HepG2 (cell line): ENCODE data around the gene ZBTB43. TPM values are rescaled to one million over a fixed set of nuclear protein-coding genes. Genes with fewer than 3 reads are reported as not detected.

Source experiments
- BRCA1 ChIP-seq: sonication (generic); formaldehyde crosslinking; IDR thresholded peaks from 2 replicates; pipeline ENCODE4 v1.4.0; 2020; ENCODE audit warnings: missing genetic modification reagents
- CCDC6 ChIP-seq: sonication (generic); formaldehyde crosslinking; IDR thresholded peaks from 2 replicates; pipeline ENCODE4 v1.8.1; 2022; ENCODE audit warnings: mild to moderate bottlenecking, missing genetic modification reagents, moderate library complexity
- E2F1 ChIP-seq: sonication (generic); formaldehyde crosslinking; IDR thresholded peaks from 2 replicates; pipeline ENCODE4 v1.5.0; 2020; ENCODE audit warnings: missing genetic modification reagents
- GABPA ChIP-seq, 2 experiments: IDR thresholded peaks; 2 replicates each; pipeline ENCODE4 v1.6.1; 2011 to 2016; ENCODE audit warnings: low read depth in 2 of 2, low read length in 1 of 2, missing biosample characterization in 1 of 2, missing genetic modification characterization in 1 of 2
- MTERF4 ChIP-seq: sonication (generic); formaldehyde crosslinking; IDR thresholded peaks from 2 replicates; pipeline ENCODE4 v1.8.0; 2023; ENCODE audit warnings: mild to moderate bottlenecking, missing genetic modification reagents
- PHF20 ChIP-seq: sonication (generic); formaldehyde crosslinking; IDR thresholded peaks from 2 replicates; pipeline ENCODE4 v1.5.0; 2020; ENCODE audit warnings: mild to moderate bottlenecking, missing genetic modification reagents
- REPIN1 ChIP-seq: sonication (generic); formaldehyde crosslinking; IDR thresholded peaks from 2 replicates; pipeline ENCODE4 v1.8.0; 2022; ENCODE audit warnings: missing genetic modification reagents, low read depth, mild to moderate bottlenecking, borderline replicate concordance
- SAFB2 ChIP-seq: sonication (generic); formaldehyde crosslinking; IDR thresholded peaks from 2 replicates; pipeline ENCODE4 v1.5.1; 2020; ENCODE audit warnings: missing genetic modification reagents, low read depth, mild to moderate bottlenecking, borderline replicate concordance
- STAG1 ChIP-seq: sonication (generic); formaldehyde crosslinking; IDR thresholded peaks from 2 replicates; pipeline ENCODE4 v1.4.0; 2020; ENCODE audit warnings: missing genetic modification reagents
- TGIF2 ChIP-seq: IDR thresholded peaks from 2 replicates; pipeline ENCODE4 v1.6.1; 2016; ENCODE audit warnings: control low read depth, missing compliant biosample characterization
- XRCC5 ChIP-seq: fragments of 200-400 bp; formaldehyde crosslinking; optimal IDR thresholded peaks from 2 replicates; pipeline ENCODE3; 2017; ENCODE audit warnings: mild to moderate bottlenecking, low read length
- ZGPAT ChIP-seq: IDR thresholded peaks from 2 replicates; pipeline ENCODE4 v1.6.1; 2016; ENCODE audit warnings: mild to moderate bottlenecking
- ZNF235 ChIP-seq: sonication (generic); formaldehyde crosslinking; IDR thresholded peaks from 2 replicates; pipeline ENCODE4 v1.8.1; 2023; ENCODE audit warnings: mild to moderate bottlenecking, missing genetic modification reagents, borderline replicate concordance
- ZNF296 ChIP-seq: sonication (generic); formaldehyde crosslinking; conservative IDR thresholded peaks from 2 replicates; pipeline ENCODE4 v1.5.0; 2020; ENCODE audit warnings: mild to moderate bottlenecking, missing genetic modification reagents
- ZNF333 ChIP-seq: sonication (generic); formaldehyde crosslinking; IDR thresholded peaks from 2 replicates; pipeline ENCODE4 v1.4.0; 2020; ENCODE audit warnings: mild to moderate bottlenecking, missing genetic modification reagents, borderline replicate concordance
- ZNF510 ChIP-seq: sonication (generic); formaldehyde crosslinking; IDR thresholded peaks from 2 replicates; pipeline ENCODE4 v1.4.0; 2020; ENCODE audit warnings: low read depth, mild to moderate bottlenecking, missing genetic modification reagents
- ZNF691 ChIP-seq: sonication (generic); formaldehyde crosslinking; IDR thresholded peaks from 2 replicates; pipeline ENCODE4 v1.4.0; 2020; ENCODE audit warnings: missing genetic modification reagents, low read depth, mild to moderate bottlenecking, borderline replicate concordance
- ZNF776 ChIP-seq: sonication (generic); formaldehyde crosslinking; IDR thresholded peaks from 2 replicates; pipeline ENCODE4 v1.4.0; 2020; ENCODE audit warnings: mild to moderate bottlenecking, missing genetic modification reagents
- polyA plus RNA-seq, 8 experiments: library from polyadenylated mRNA; depleted of rRNA in 3 of 8; stranded (reverse) in 7 of 8; unstranded in 1 of 8; fragments of >200 nt; fragmentation: Illumina TruSeq in 4 of 8; extraction: Trizol in 4 of 8; gene quantifications; 2 replicates each; pipeline versions ENCODE4 v1.2.1 to v1.2.3, GENCODE V29; 2011 to 2016; ENCODE audit warnings: low read depth in 4 of 8, missing spikeins in 1 of 8, mixed read lengths in 1 of 8; ENCODE audit not compliant: insufficient read depth in 1 of 8
- total RNA-seq, 5 experiments: library from RNA; depleted of rRNA; stranded (reverse); fragments of >200 nt; fragmentation: Illumina TruSeq; extraction: Trizol; gene quantifications; 2 replicates each; pipeline ENCODE4 v1.2.3, GENCODE V29; 2016; ENCODE audit warnings: low read depth in 1 of 5

ZBTB43 gene
- total and polyA plus RNA-seq, 2 of the 13 experiments (the other 11 are each of a cell fraction or from before 2014, with no cell fraction given), result 7.1 to 31.4 TPM

- TF ChIP-seq XRCC5, result peak; percentile 85
- TF ChIP-seq ZNF235, result peak; percentile 28; the same call in 1 of the 2 replicates
- no peak for TF ChIP-seq MTERF4
- TF ChIP-seq ZNF333 (CRISPR knock-in tag), result peak; percentile 57; the same call in 1 of the 2 replicates
- 0 out of 2 replicates have a peak, but pooled peaks have one; percentile 30 for TF ChIP-seq ZNF296 (CRISPR knock-in tag)
- TF ChIP-seq ZNF510 (CRISPR knock-in tag), result 0 out of 2 replicates have a peak, but pooled peaks have one; percentile 35
- TF ChIP-seq REPIN1 (CRISPR knock-in tag), result no peak
- TF ChIP-seq ZNF691, result peak; percentile 69; the same call in 1 of the 2 replicates
- TF ChIP-seq CCDC6, result peak; percentile 74; the same call in 1 of the 2 replicates
- 0 out of 2 replicates have a peak, but pooled peaks have one; percentile 15 for TF ChIP-seq STAG1 (CRISPR knock-in tag)
- TF ChIP-seq BRCA1, result 0 out of 2 replicates have a peak, but pooled peaks have one; percentile 26
- peak; percentile 68 for TF ChIP-seq PHF20 (CRISPR knock-in tag)
- no peak for TF ChIP-seq SAFB2
- peak; percentile 86 for TF ChIP-seq GABPA (IDR thresholded peaks at IDR 0.05; ENCODE audit: low read depth, low read length)
- peak; percentile 76 for TF ChIP-seq GABPA (CRISPR knock-in tag; IDR thresholded peaks at IDR 0.05; ENCODE audit: low read depth)
- TF ChIP-seq E2F1, result 0 out of 2 replicates have a peak, but pooled peaks have one; percentile 59
- 0 out of 2 replicates have a peak, but pooled peaks have one; percentile 26 for TF ChIP-seq TGIF2 (CRISPR knock-in tag)
- peak; percentile 87; the same call in 1 of the 2 replicates for TF ChIP-seq ZNF776 (CRISPR knock-in tag)
- TF ChIP-seq ZGPAT, result peak; percentile 61; the same call in 1 of the 2 replicates
These were observed 55.4 kb downstream of the ZBTB43 start, which contains the start of gene ZBTB34 (continued) for GRCh38 chr9:126860077-126860756.
